ENCODE data around the gene ODC1.

GRCh38 chr2:10441948-10442347 is 6.2 kb downstream of the ODC1 start:
- TF ChIP-seq CTCF (IDR thresholded peaks at IDR 0.05) = no peak
- TF ChIP-seq EP300 (IDR thresholded peaks at IDR 0.05) = no peak

Measured in tibial nerve (tissue), 4 donors.